Measurements from ENCODE around the gene CLEC4C. TPM values are rescaled to one million over a fixed set of nuclear protein-coding genes. Genes with fewer than 3 reads are reported as not detected.

The CLEC4C gene
- total RNA-seq, 3 donors from 2014 or later (not counting 1 experiment from before 2014, with no cell fraction given), result 0.54 TPM; not detected in 2

GRCh38 chr12:7709969-7710675, 37.1 kb downstream of the CLEC4C start:
- Mint-ChIP-seq H3K36me3 (no peaks in the 10 kb centered on the region), H3K4me3 (no peak overlapping the region)
- no peak overlapping the region for H3K4me3 ChIP-seq (ENCODE audit: low read length)

DNA sequence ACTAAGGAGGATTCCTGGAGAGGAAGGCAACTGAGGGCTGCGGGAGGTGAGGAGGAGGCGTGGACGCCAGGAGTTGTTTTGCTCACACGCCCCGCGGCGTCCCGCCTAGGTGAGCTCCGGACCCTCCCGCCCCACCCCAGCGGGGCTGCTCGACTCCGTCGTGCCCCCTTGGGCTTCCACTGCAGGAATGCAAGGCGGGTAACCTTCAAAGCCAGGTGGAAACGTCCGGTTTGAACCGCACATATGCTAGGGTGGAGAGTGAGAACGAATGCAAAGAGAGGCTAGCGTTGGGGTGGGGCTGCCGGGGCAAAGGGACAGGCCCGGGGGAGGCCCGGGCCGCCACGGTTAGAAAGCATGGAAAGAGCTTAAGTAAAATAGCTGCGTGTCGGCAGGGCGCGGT, 41.3 kb downstream of the CLEC4C start:
- Mint-ChIP-seq H3K27me3 (ENCODE audit: low read depth in 2 of 2) (no peaks in the 10 kb centered on the region), H3K27ac (no peak overlapping the region), H3K4me3 (no peak overlapping the region), H3K36me3 (no peaks in the 10 kb centered on the region), H3K4me1 (no peaks in the 10 kb centered on the region), H3K9me3 (no peaks in the 10 kb centered on the region)
- DNase-seq (no peak), ATAC-seq (no peak)
- Histone ChIP-seq H3K36me3 (ENCODE audit: control insufficient read depth, insufficient read depth, low read length) (no peaks in the 10 kb centered on the region), H3K27me3 (ENCODE audit: control insufficient read depth, insufficient read depth, low read length) (no peaks in the 10 kb centered on the region), H3K4me1 (ENCODE audit: control insufficient read depth, insufficient read depth, low read length) (no peaks in the 10 kb centered on the region), H3K27ac (ENCODE audit: low read length) (no peak overlapping the region), H3K4me3 (ENCODE audit: low read length) (no peak overlapping the region), H3K9me3 (ENCODE audit: control insufficient read depth, insufficient read depth, low read length) (no peaks in the 10 kb centered on the region)
- intact Hi-C loops (cut with micrococcal nuclease), result no loop called here
- WGBS (ENCODE audit: insufficient coverage), result 95% methylated on average over 29 of the region's 29 CpGs
- TF ChIP-seq CTCF (IDR thresholded peaks at IDR 0.05), result no peak

More at GRCh38 chr12:7709969-7710675, 37.1 kb downstream of the CLEC4C start:
- no peak for TF ChIP-seq CTCF (IDR thresholded peaks at IDR 0.05)
- no peak for DNase-seq
- Mint-ChIP-seq H3K9me3 (no peaks in the 10 kb centered on the region), H3K4me1 (no peaks in the 10 kb centered on the region), H3K27me3 (ENCODE audit: low read depth in 2 of 2) (no peaks in the 10 kb centered on the region), H3K27ac (no peak overlapping the region)
- Histone ChIP-seq H3K27ac (ENCODE audit: low read length) (no peak overlapping the region), H3K9me3 (ENCODE audit: control insufficient read depth, insufficient read depth, low read length) (no peaks in the 10 kb centered on the region), H3K36me3 (ENCODE audit: control insufficient read depth, insufficient read depth, low read length) (no peaks in the 10 kb centered on the region), H3K4me1 (ENCODE audit: control insufficient read depth, insufficient read depth, low read length) (no peaks in the 10 kb centered on the region), H3K27me3 (ENCODE audit: control insufficient read depth, insufficient read depth, low read length) (no peaks in the 10 kb centered on the region)
- intact Hi-C loops (cut with micrococcal nuclease), result no loop called here
- 84% methylated on average over 8 of the region's 8 CpGs for WGBS (ENCODE audit: insufficient coverage)
- no peak for ATAC-seq

DNA sequence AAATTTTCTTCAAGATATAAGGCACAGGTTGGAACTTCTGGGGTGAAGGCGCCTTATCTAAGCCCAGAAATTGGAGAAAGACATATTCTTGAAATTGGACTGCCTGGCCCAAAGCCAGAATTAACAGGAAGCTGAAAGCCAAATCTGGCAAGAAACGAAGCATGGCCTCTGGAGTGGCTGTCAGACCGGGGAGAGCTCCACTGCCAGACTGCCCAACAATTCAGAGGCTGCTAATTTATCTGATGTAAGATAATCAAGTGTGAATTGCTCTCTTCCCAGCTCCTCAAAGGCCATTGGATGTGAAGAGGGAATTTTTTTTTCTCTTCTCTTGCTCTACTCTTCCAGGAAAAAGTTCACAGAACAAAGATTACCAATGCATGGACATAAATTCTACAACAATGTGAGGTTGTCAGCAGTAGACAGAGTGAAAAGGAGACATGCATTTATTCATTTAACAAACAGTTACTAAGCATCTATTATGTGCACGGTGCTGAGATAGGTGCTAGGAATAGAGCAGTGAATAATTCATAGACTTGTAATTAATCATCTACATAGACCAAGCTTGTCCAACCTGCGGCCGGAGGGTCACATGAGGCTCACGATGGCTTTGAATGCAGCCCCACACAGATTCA, 51.5 kb downstream of the CLEC4C start, which contains the start of gene GDF3:
TSS of gene GDF3 (minus strand) at position 210 of the 632 bp plus-strand sequence. CDS start at position 163, 47 bp downstream.
- Mint-ChIP-seq H3K4me3 (no peak within 1 kb of the TSS), H3K27ac (no peak within 1 kb of the TSS), H3K9me3 (no peaks in the 10 kb centered on the region), H3K27me3 (ENCODE audit: low read depth in 2 of 2) (peaks cover 16 to 21% of the 10 kb centered on the region in 2 donors), H3K36me3 (no peaks in the 10 kb centered on the region), H3K4me1 (peaks cover 5 to 10% of the 10 kb centered on the region in 2 donors)
- no peaks in the 10 kb centered on the region for H3K36me3 ChIP-seq (ENCODE audit: control insufficient read depth, insufficient read depth, low read length)
- no peaks in the 10 kb centered on the region for H3K9me3 ChIP-seq (ENCODE audit: control insufficient read depth, insufficient read depth, low read length)
- peaks cover 3% of the 10 kb centered on the region for H3K4me1 ChIP-seq (ENCODE audit: control insufficient read depth, insufficient read depth, low read length)
- DNase-seq, result no peak
- H3K4me3 ChIP-seq (ENCODE audit: low read length), result no peak within 1 kb of the TSS
- TF ChIP-seq CTCF (IDR thresholded peaks at IDR 0.05), result no peak
- no peak for ATAC-seq
- intact Hi-C loops (cut with micrococcal nuclease), result no loop called here
- H3K27ac ChIP-seq (ENCODE audit: low read length), result no peak within 1 kb of the TSS
- WGBS (ENCODE audit: insufficient coverage), result 41% methylated on average over 6 of the region's 7 CpGs
- H3K27me3 ChIP-seq (ENCODE audit: control insufficient read depth, insufficient read depth, low read length), result peaks cover 3% of the 10 kb centered on the region

Measured in natural killer cell (primary cell).